Ovary (tissue), 3 donors: ENCODE measurements around the gene ZNF561.

Source experiments
- EP300 ChIP-seq: sonication (generic); formaldehyde crosslinking; IDR thresholded peaks from one replicate; pipeline ENCODE4 v1.6.1; 2017; ENCODE audit warnings: antibody characterized with exemption
- POLR2A ChIP-seq: fragments of 450-650 bp; IDR thresholded peaks from one replicate; pipeline ENCODE4 v1.6.1; 2017; ENCODE audit warnings: antibody characterized with exemption, mild to moderate bottlenecking, moderate library complexity
- TF ChIP-seq, protein P1 (sequence below), 3 donors: fragments of 450-650 bp in 2 of 3; fragments of 200-600 bp in 1 of 3; IDR thresholded peaks; one replicate each; pipeline versions ENCODE4 v1.5.1 to v1.8.0; 2016 to 2022; ENCODE audit warnings: antibody characterized with exemption in 3 of 3, mild to moderate bottlenecking in 1 of 3
- donor health status: DM: no; HTN: no; CAD: no.

DNA sequence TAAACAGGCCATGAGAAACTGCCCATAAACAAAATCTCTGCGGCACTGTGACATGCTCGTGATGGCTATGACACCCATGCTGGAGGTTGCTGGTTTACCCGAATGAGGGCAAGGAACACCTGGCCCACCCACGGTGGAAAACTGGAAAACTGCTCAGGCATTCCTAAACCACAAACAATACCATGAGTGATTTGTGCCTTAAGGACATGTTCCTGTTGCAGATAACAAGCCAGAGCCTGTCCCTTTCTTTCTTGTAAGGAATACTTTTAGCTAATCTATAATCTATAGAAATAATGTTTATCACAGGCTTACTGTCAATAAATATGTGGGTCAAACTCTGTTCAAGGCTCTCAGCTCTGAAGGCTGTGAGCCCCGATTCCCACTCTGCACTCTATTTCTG, 12.1 kb downstream of the ZNF561 start:
- TF ChIP-seq, protein P1, sequence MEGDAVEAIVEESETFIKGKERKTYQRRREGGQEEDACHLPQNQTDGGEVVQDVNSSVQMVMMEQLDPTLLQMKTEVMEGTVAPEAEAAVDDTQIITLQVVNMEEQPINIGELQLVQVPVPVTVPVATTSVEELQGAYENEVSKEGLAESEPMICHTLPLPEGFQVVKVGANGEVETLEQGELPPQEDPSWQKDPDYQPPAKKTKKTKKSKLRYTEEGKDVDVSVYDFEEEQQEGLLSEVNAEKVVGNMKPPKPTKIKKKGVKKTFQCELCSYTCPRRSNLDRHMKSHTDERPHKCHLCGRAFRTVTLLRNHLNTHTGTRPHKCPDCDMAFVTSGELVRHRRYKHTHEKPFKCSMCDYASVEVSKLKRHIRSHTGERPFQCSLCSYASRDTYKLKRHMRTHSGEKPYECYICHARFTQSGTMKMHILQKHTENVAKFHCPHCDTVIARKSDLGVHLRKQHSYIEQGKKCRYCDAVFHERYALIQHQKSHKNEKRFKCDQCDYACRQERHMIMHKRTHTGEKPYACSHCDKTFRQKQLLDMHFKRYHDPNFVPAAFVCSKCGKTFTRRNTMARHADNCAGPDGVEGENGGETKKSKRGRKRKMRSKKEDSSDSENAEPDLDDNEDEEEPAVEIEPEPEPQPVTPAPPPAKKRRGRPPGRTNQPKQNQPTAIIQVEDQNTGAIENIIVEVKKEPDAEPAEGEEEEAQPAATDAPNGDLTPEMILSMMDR (IDR thresholded peaks at IDR 0.05) = no peak
- TF ChIP-seq POLR2A (no peak), EP300 (no peak)
